Measurements from ENCODE around the gene TOB1. TPM values are rescaled to one million over a fixed set of nuclear protein-coding genes. Genes with fewer than 3 reads are reported as not detected.
"Not testable (repeated sequence)": the region's sequence is repeated elsewhere in the genome, so short reads cannot be mapped to it uniquely, and the experiment has no call there.

Gene TOB1
- total RNA-seq, 4 donors from 2014 or later = 28.8 to 79.7 (median 37.0) TPM

DNA sequence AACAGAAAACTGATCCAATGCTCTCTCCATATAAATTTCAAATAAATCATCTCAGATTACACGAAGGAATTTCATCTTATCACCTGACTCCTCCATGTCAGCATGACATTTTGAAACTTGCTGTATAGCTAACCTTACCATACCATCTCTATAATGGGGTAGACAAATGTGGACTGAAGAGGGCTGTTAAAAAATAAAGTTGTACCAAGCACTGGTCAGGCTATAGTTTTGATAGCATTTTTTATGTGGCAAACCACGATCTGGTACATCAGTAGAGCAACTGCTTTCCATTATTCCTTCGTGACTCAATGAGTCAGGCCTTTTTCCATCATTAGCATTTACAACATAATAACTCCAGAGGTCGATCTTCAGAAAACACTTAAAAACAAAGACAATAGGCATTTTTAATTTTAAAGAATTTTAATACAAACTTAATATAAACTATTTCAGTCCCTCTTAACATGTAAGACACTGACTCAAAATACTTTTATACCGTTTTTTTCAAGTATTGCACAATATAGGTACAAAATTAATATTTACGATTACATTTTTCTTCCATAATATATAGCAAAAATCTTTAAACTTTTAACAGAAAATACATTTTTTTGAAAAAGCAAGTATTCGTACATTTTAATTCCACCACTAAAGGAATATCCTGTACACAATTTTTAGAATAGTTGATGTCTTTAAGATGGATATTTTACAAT lies 4.2 kb downstream of the TOB1 start:
- no peak for DNase-seq (ENCODE audit: low spot score)
- ATAC-seq (ENCODE audit: low FRiP score) = no peak
- TF ChIP-seq, protein P1, sequence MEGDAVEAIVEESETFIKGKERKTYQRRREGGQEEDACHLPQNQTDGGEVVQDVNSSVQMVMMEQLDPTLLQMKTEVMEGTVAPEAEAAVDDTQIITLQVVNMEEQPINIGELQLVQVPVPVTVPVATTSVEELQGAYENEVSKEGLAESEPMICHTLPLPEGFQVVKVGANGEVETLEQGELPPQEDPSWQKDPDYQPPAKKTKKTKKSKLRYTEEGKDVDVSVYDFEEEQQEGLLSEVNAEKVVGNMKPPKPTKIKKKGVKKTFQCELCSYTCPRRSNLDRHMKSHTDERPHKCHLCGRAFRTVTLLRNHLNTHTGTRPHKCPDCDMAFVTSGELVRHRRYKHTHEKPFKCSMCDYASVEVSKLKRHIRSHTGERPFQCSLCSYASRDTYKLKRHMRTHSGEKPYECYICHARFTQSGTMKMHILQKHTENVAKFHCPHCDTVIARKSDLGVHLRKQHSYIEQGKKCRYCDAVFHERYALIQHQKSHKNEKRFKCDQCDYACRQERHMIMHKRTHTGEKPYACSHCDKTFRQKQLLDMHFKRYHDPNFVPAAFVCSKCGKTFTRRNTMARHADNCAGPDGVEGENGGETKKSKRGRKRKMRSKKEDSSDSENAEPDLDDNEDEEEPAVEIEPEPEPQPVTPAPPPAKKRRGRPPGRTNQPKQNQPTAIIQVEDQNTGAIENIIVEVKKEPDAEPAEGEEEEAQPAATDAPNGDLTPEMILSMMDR (IDR thresholded peaks at IDR 0.05) = no peak

DNA sequence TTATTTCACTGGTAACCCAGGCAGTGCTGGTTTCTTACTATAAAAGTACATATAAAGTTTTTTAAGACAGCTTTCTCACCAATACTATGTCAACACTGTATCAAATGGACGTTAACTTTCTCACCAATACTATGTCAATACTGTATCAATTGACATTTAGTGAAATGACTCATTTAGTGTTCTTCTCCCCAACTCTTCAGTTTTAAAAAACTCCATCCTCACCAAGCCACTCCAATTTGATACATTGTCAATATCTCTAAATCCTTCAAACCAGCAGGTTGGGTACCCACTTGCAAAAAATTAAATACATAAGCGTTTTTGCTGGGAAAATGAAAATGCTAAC lies 4.8 kb downstream of the TOB1 start:
- ATAC-seq (ENCODE audit: low FRiP score) (no peak), DNase-seq (ENCODE audit: low spot score) (no peak)

DNA sequence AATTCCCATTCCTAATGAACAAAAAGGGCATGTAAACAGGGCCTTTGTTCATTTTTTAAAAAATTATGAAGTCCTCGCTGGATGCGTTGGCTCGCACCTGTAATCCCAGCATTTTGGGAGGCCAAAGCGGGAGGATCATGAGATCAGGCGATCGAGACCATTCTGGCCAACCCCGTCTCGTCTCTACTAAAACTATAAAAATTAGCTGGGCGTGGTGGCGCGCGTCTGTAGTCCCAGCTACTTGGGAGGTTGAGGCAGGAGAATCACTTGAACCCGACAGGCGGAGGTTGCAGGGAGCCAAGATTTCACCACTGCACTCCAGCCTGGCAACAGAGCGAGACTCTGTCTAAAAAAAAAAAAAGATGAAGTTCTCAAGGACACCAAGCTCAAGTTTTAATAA lies 6.4 kb downstream of the TOB1 start:
- not testable (repeated sequence) for DNase-seq (ENCODE audit: low spot score); ATAC-seq (ENCODE audit: low FRiP score)

More for the DNA sequence above, 4.8 kb downstream of the TOB1 start:
- TF ChIP-seq, protein P1 (IDR thresholded peaks at IDR 0.05) = no peak

DNA sequence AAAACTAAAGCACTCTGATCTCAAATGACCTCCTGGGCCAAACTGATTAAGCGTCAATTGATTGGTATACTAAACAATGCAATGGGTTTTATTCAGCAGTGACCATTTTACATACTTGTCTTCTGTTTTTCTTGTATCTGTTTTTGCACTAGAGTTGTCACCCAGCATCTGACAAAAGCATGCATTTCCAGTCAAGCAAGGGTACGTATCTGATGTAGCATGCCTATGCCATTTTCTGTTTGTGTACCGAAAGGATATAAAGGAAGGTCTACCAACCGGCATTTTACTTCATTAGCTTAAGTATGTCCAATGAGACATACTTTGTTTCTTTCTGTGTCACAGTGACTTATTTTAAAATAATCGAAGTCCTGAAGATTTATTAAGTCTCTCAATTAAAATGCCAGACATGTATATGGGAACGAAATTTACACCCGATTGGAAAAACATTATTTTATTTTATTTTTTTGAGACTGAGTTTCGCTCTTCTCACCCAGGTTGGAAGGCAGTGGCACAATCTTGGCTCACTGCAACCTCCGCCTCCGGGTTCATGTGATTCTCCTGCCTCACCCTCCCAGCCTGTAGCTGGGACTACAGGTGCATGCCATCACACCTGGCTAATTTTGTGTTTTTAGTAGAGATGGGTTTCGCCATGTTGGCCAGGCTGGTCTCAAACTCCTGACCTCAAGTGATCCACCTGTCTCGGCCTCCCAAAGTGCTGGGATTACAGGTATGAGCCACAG lies 7.5 kb downstream of the TOB1 start:
- TF ChIP-seq, protein P1 (IDR thresholded peaks at IDR 0.05) = no peak
- ATAC-seq (ENCODE audit: low FRiP score) (no peak), DNase-seq (ENCODE audit: low spot score) (no peak)

DNA sequence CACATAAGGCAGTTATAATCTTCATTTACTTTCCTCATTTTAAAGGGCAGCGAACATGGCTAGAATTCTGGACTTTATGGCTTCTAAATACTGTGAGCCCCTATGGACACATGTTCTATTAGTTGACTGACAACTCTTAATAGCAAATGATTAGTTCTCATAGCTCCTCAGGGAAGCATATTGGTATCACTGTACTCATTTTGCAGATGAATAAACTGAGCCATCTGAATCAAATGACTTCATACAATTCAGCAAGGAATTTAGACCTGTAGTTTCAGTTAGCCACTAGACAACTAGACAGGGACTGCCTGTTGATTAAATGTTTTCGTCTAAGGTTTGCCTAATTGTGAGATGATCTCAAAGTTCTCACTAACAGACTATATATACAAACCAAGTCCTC lies 9.7 kb downstream of the TOB1 start:
- TF ChIP-seq, protein P1 (IDR thresholded peaks at IDR 0.05) = no peak
- ATAC-seq (ENCODE audit: low FRiP score) = no peak
- no peak for DNase-seq (ENCODE audit: low spot score)

DNA sequence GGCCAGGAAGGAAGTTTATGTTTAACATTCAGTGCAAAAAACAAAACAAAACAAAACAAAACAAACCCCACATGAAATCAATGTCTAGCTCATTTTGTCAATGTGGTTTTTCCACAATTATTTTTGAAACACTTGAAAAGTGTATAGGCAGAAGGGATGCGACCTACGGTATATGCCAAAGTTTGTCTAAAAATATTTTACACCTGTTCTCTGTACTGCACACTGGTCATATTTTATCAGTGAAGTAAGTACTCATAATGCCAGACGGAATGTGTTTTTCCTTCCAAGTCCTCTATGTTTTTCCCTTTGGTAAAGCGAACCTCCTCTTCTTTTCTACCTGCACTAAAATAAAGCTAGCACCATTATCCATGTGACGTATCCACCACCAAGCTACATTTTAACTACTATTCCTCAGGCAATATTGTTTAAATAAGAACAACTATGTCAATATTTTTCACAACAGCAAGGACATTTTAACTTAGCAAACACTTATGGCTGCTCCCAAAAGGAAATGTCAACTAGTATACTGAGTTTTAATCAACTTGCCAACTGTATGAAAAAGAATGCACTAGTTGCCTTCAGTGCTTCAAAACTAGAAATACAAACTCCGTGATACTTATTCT lies 10.3 kb downstream of the TOB1 start:
- TF ChIP-seq, protein P1 (IDR thresholded peaks at IDR 0.05) = no peak
- DNase-seq (ENCODE audit: low spot score) = no peak
- no peak for ATAC-seq (ENCODE audit: low FRiP score)

DNA sequence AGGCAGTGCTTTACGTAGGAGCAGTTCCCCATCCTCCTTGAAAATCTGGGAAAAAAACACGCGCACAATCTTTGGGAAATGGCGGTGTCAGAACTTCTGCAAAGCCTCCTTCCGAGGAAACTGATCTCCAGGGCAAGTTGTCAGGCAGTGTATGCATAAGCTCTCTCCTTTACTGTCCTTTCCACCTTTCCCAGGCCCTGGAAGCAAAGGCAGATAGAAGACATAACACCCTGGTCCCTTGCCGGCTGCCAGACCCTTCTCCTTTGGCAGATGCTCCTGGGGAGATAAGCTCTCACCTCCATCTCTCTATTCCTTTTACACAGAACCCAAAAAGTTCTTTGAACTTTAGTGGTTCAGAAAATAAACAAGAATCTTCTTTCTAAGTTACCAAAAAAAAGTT lies 12.4 kb downstream of the TOB1 start:
- ATAC-seq (ENCODE audit: low FRiP score) (no peak), DNase-seq (ENCODE audit: low spot score) (no peak)
- TF ChIP-seq, protein P1 (IDR thresholded peaks at IDR 0.05) = no peak
